Coronary artery (tissue), 2 donors: ENCODE results near the gene SLC27A2.

Experiments used
- DNase-seq: peaks from one replicate; pipeline ENCODE4 v3.0.0-alpha.2; 2017; ENCODE audit warnings: low spot score
- H3K27ac ChIP-seq, 2 donors: fragments of 200-600 bp; sonication (generic); one replicate each; pipeline ENCODE4 v1.5.1; 2016 to 2019
- H3K4me3 ChIP-seq: fragments of 200-600 bp; sonication (generic); 2 replicates; pipeline ENCODE4 v1.5.1; 2016; ENCODE audit warnings: mild to moderate bottlenecking, moderate library complexity
- CTCF ChIP-seq: fragments of 200-600 bp; sonication (generic); IDR thresholded peaks from one replicate; pipeline ENCODE4 v1.5.1; 2019; ENCODE audit warnings: antibody characterized with exemption

SLC27A2 gene

GRCh38 chr15:50190166-50190570 lies 8.2 kb downstream of the SLC27A2 start:
- Histone ChIP-seq H3K27ac (no peak overlapping the region), H3K4me3 (no peak overlapping the region)
- no peak for TF ChIP-seq CTCF
- no peak for DNase-seq

DNA sequence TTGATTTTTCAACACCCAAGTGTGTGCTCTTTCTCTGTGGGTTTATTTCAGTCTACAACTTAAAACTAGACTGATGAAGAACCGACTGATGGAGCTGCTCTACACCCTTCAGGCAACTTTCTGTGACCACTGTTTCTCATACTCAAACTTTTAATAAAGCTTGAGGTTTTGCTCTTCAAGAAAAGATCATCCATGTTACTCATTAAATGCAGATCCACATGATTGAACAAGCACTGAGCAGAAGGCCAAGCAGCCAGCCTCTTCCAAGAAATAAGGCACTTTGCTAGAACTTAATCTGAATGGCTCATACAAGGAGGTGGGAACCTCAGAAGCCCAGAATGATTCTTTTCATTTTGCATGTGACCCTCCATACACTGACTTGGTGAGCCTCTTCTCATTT lies 8.7 kb downstream of the SLC27A2 start:
- TF ChIP-seq CTCF: no peak
- Histone ChIP-seq H3K4me3 (no peak overlapping the region), H3K27ac (no peak overlapping the region)
- no peak for DNase-seq

GRCh38 chr15:50192164-50192563 lies 10.2 kb downstream of the SLC27A2 start:
- DNase-seq: no peak
- Histone ChIP-seq H3K27ac (no peak overlapping the region), H3K4me3 (no peak overlapping the region)
- TF ChIP-seq CTCF: no peak

DNA sequence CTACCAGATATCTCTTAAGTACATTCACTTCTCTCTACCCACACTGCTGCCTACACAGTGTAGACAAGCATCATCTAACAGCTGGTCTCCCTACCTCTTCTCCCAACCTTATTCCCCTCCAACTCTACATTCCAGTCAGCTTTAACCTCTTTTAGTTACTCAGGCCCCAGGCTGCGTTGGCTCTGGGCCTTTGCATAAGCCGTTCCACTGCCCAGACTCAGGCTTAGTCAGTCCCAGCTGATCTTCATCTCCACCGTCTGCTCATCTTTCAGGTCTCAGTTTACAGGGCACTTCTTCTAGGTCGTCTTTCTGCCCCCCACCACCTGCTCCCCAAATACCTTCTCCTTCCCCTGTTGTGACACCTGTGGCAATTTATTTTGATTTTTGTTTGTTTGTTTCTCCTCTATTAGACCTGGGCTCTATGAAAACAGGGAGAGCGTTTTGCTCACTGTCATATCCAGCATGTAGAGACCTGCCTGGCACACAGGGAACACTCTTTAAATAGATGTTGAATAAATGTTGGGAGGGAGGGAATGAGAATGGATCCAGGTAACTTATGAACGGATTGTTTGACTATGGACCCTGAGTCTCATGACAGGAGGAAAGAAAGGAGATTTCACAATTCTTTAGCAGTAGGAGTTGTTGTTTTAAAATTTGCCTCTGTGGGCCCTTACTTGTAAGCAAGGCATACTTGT lies 11.1 kb downstream of the SLC27A2 start:
- H3K4me3 ChIP-seq: no peak overlapping the region
- H3K27ac ChIP-seq: no peak overlapping the region
- no peak for TF ChIP-seq CTCF
- no peak for DNase-seq

DNA sequence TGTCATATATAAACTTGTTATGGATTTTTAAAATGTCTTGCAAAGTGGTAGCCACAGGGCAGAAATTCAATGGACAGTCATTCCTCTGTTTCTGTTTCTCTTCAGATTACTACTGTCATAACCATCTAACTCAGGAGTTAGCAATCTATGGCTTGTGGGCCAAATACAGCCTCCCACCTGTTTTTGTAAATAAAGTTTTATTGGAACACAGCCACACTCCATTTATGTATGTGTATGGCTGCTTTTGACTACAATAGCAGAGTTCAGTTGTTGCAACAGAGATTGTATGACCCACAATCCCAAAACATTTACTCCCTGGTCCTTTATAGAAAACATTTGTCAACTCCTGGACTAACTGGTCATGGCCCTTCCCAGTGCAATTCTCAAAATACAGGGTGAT lies 20.0 kb downstream of the SLC27A2 start:
- H3K4me3 ChIP-seq: no peak overlapping the region
- H3K27ac ChIP-seq: no peak overlapping the region
- no peak for TF ChIP-seq CTCF
- no peak for DNase-seq

GRCh38 chr15:50206020-50206419 lies 24.0 kb downstream of the SLC27A2 start:
- Histone ChIP-seq H3K4me3 (no peak overlapping the region), H3K27ac (no peak overlapping the region)
- no peak for TF ChIP-seq CTCF
- DNase-seq: no peak

DNA sequence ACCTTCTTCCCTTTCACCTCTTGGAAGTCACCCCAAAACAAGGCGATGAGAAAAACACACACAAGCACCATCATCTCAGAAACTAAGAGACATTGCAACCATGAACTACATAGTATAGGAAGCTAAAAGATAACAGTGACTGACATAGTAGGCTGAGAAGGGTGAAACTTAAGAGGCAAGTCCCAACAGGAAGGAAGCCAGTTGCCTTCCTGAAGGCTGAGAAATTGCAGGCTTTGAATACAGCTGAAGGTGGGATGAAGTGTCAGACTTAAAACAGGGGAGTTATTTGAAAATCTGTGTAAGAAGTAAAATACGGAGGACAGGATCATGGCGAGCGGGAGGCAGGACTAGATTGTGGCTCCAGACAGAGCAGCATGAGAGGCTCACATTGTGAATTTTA lies 27.8 kb downstream of the SLC27A2 start:
- no peak overlapping the region for H3K4me3 ChIP-seq
- no peak for DNase-seq
- H3K27ac ChIP-seq: no peak overlapping the region
- TF ChIP-seq CTCF: no peak
